ENCODE results near the gene ACBD6.

Gene ACBD6

GRCh38 chr1:180301135-180301742 lies 201.1 kb downstream of the ACBD6 start:
- CTCF ChIA-PET, result no interaction called here
- no peak overlapping the region for H3K27ac ChIP-seq (ENCODE audit: extremely low read depth, low read depth, low read length)
- no peaks in the 10 kb centered on the region for H3K9me3 ChIP-seq (ENCODE audit: control insufficient read depth, insufficient read depth, low read depth, low read length)
- no peaks in the 10 kb centered on the region for H3K4me1 ChIP-seq (ENCODE audit: control insufficient read depth, insufficient read depth, low read length)
- H3K36me3 ChIP-seq (ENCODE audit: control insufficient read depth in 2 of 2, insufficient read depth in 1 of 2, low read length in 2 of 2), result no peaks in the 10 kb centered on the region
- POLR2A ChIA-PET, result no interaction called here
- no peak overlapping the region for H3K4me3 ChIP-seq (ENCODE audit: low read depth, low read length)
- TF ChIP-seq REST (tag by site-specific recombination; IDR thresholded peaks at IDR 0.05) (no peak), KLF1 (tag by site-specific recombination; IDR thresholded peaks at IDR 0.05) (no peak), ZNF292 (tag by site-specific recombination; IDR thresholded peaks at IDR 0.05; ENCODE audit: borderline replicate concordance, low read depth) (no peak), ZNF174 (tag by site-specific recombination; IDR thresholded peaks at IDR 0.05) (no peak), GLI2 (tag by site-specific recombination; IDR thresholded peaks at IDR 0.05; ENCODE audit: borderline replicate concordance, low read depth) (no peak), TSHZ1 (tag by site-specific recombination; IDR thresholded peaks at IDR 0.05; ENCODE audit: borderline replicate concordance) (no peak), ZBTB11 (tag by site-specific recombination; conservative IDR thresholded peaks at IDR 0.05; ENCODE audit: low read depth) (no peak), ZNF623 (tag by site-specific recombination; IDR thresholded peaks at IDR 0.05) (no peak), ZNF830 (tag by site-specific recombination; IDR thresholded peaks at IDR 0.05; ENCODE audit: low read depth) (no peak), ZNF416 (tag by site-specific recombination; IDR thresholded peaks at IDR 0.05) (no peak), ZNF16 (tag by site-specific recombination; IDR thresholded peaks at IDR 0.05; ENCODE audit: low read depth) (no peak)
- TF ChIP-seq, protein P1, sequence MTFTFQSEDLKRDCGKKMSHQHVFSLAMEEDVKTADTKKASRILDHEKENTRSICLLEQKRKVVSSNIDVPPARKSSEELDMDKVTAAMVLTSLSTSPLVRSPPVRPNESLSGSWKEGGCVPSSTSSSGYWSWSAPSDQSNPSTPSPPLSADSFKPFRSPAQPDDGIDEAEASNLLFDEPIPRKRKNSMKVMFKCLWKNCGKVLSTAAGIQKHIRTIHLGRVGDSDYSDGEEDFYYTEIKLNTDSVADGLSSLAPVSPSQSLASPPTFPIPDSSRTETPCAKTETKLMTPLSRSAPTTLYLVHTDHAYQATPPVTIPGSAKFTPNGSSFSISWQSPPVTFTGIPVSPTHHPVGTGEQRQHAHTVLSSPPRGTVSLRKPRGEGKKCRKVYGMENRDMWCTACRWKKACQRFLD (tag by site-specific recombination; IDR thresholded peaks at IDR 0.05), result no peak
- TF ChIP-seq, protein P2, sequence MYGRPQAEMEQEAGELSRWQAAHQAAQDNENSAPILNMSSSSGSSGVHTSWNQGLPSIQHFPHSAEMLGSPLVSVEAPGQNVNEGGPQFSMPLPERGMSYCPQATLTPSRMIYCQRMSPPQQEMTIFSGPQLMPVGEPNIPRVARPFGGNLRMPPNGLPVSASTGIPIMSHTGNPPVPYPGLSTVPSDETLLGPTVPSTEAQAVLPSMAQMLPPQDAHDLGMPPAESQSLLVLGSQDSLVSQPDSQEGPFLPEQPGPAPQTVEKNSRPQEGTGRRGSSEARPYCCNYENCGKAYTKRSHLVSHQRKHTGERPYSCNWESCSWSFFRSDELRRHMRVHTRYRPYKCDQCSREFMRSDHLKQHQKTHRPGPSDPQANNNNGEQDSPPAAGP (tag by site-specific recombination; IDR thresholded peaks at IDR 0.05), result no peak

Measured in HEK293 (cell line).